ENCODE measurements around the gene HLA-DPA1.

- TF ChIP-seq YY1 (IDR thresholded peaks at IDR 0.05; ENCODE audit: insufficient read depth, insufficient read length) (no peak), SUZ12 (IDR thresholded peaks at IDR 0.05; ENCODE audit: extremely low read depth, insufficient read depth, insufficient read length) (no peak), ZNF274 (IDR thresholded peaks at IDR 0.05; ENCODE audit: low read depth, low read length) (no peak)
Observed at GRCh38 chr6:33117811-33118277, 44.4 kb upstream of the HLA-DPA1 start.

Measured in NT2/D1 (cell line).